Common myeloid progenitor, CD34-positive (primary cell): ENCODE data around the gene SORCS1.

Experiments
- CTCF ChIA-PET: fragments of 350-600 bp; sonication (Branson Sonifier 250); formaldehyde crosslinking; loops from one replicate; lab custom pipeline; 2021; ENCODE audit warnings: antibody characterized with exemption; lab: Charles Lee
- POLR2A ChIA-PET: fragments of 350-600 bp; sonication (Branson Sonifier 250); formaldehyde crosslinking; loops from one replicate; lab custom pipeline; 2021; ENCODE audit warnings: antibody characterized with exemption; lab: Charles Lee
- DNase-seq, 3 donors: peaks; one replicate each; pipeline versions ENCODE4 v3.0.0 to v3.0.0-alpha.2; 2013
- H3K27ac ChIP-seq, 2 experiments: 1 replicate in 1 of 2; 2 replicates in 1 of 2; pipeline ENCODE4 v1.7.0; 2013; ENCODE audit warnings: inconsistent platforms in 2 of 2, low read length in 2 of 2, mild to moderate bottlenecking in 2 of 2, low read depth in 1 of 2, moderate library complexity in 1 of 2; ENCODE audit not compliant: severe bottlenecking in 2 of 2, insufficient read depth in 1 of 2, poor library complexity in 1 of 2
- H3K27me3 ChIP-seq, 5 experiments: replicated peaks in 2 of 5; 1 replicate in 3 of 5; 2 replicates in 2 of 5; pipeline versions ENCODE4 v1.6.1 to v1.7.0; 2013; ENCODE audit warnings: low read length in 4 of 5, mild to moderate bottlenecking in 2 of 5, moderate library complexity in 2 of 5, inconsistent platforms in 1 of 5; ENCODE audit not compliant: insufficient read depth in 5 of 5, control insufficient read depth in 4 of 5
- H3K36me3 ChIP-seq, 4 experiments: 1 replicate in 2 of 4; 2 replicates in 2 of 4; pipeline versions ENCODE4 v1.6.1 to v1.7.0; 2013; ENCODE audit warnings: low read length in 3 of 4, control low read depth in 1 of 4, mild to moderate bottlenecking in 1 of 4; ENCODE audit not compliant: control insufficient read depth in 4 of 4, insufficient read depth in 4 of 4
- H3K4me1 ChIP-seq, 4 experiments: 1 replicate in 3 of 4; 2 replicates in 1 of 4; pipeline versions ENCODE4 v1.6.1 to v1.7.1; 2013; ENCODE audit warnings: low read length in 3 of 4, mild to moderate bottlenecking in 3 of 4, control low read depth in 1 of 4, inconsistent platforms in 1 of 4, moderate library complexity in 1 of 4; ENCODE audit not compliant: control insufficient read depth in 4 of 4, insufficient read depth in 4 of 4; ENCODE audit errors: control extremely low read depth in 1 of 4
- H3K4me3 ChIP-seq, 7 experiments: 1 replicate in 4 of 7; 2 replicates in 3 of 7; pipeline versions ENCODE4 v1.5.1 to v1.7.0; 2013; ENCODE audit warnings: mild to moderate bottlenecking in 7 of 7, low read length in 6 of 7, moderate library complexity in 6 of 7, inconsistent platforms in 2 of 7, low read depth in 2 of 7, control low read depth in 1 of 7; ENCODE audit not compliant: insufficient read depth in 4 of 7, control insufficient read depth in 1 of 7; ENCODE audit errors: extremely low read depth in 1 of 7
- H3K9me3 ChIP-seq, 5 experiments: 1 replicate in 4 of 5; 2 replicates in 1 of 5; pipeline versions ENCODE4 v1.6.1 to v1.7.1; 2013; ENCODE audit warnings: low read length in 4 of 5, mild to moderate bottlenecking in 2 of 5, inconsistent platforms in 1 of 5, low read depth in 1 of 5, moderate library complexity in 1 of 5; ENCODE audit not compliant: control insufficient read depth in 4 of 5, insufficient read depth in 2 of 5; ENCODE audit errors: control extremely low read depth in 1 of 5
- WGBS: methylation state at CpG from one replicate; pipeline ENCODE4 v1.1.5; 2013; ENCODE audit not compliant: insufficient coverage; 5-methylcytosine and 5-hydroxymethylcytosine counted together

Gene SORCS1

DNA sequence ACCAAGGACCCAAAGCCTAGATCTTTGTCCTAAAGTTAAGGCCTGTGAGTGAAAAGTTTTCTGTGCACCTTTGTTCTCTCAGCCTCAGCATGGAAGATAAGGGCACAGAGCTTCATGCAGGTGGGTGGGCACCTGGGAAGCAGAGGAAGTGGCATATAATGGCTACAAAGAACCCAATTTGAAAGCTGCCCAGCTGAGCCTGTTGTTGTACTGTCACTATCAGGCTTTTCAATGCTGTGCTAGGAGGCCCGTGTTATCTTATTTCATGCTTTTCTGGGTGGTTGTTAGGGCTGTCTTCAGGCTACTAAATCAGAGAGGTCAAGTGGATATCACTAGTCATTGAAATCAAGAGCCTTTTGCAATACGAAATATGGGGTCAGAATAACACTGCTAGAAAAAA lies 443.8 kb downstream of the SORCS1 start:
- no peaks in the 10 kb centered on the region for H3K9me3 ChIP-seq
- CTCF ChIA-PET: interaction anchor here (0.8 kb wide), 1 partner anchor 9 kb away, joined by 3 read pairs; no protein-coding TSS in a partner anchor
- H3K36me3 ChIP-seq: no peaks in the 10 kb centered on the region
- H3K4me3 ChIP-seq: no peak overlapping the region
- H3K27ac ChIP-seq: no peak overlapping the region
- WGBS: 100% methylated on average over 2 of the region's 2 CpGs
- H3K27me3 ChIP-seq: peaks cover 0 to 7% (median 0%) of the 10 kb centered on the region in 5 experiments
- no peak for DNase-seq
- POLR2A ChIA-PET: no interaction called here
- H3K4me1 ChIP-seq: no peaks in the 10 kb centered on the region

DNA sequence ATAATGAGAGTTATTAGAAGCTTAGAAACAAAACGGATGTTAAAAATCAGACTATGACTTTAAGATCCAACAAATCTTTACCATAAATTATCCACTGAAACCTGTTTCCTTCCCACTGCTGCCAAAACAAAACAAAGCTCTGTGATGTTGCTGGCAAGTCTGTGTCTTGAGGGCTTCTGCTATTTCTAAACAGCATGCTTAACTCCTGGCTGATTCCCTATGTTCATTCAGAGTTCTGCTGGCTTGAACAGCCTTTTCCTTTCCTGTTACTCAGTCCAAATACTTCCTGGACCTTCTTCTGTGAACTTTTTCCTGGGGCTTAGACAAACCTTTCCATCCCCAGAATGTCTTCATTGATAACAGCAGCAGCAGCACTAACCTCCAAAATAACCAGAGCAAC lies 448.1 kb downstream of the SORCS1 start:
- Histone ChIP-seq H3K36me3 (no peaks in the 10 kb centered on the region), H3K4me3 (no peak overlapping the region), H3K27me3 (peaks cover 0 to 10% (median 2%) of the 10 kb centered on the region in 5 experiments), H3K4me1 (no peaks in the 10 kb centered on the region), H3K27ac (no peak overlapping the region), H3K9me3 (no peaks in the 10 kb centered on the region)
- WGBS: no CpG with 5 or more reads among the region's 1 CpG
- CTCF ChIA-PET: interaction anchor here (1.7 to 4.5 kb wide), 3 partner anchors 8 to 13 kb away, joined by 5 to 19 read pairs (median 6); no protein-coding TSS in a partner anchor
- no peak for DNase-seq
- POLR2A ChIA-PET: no interaction called here

DNA sequence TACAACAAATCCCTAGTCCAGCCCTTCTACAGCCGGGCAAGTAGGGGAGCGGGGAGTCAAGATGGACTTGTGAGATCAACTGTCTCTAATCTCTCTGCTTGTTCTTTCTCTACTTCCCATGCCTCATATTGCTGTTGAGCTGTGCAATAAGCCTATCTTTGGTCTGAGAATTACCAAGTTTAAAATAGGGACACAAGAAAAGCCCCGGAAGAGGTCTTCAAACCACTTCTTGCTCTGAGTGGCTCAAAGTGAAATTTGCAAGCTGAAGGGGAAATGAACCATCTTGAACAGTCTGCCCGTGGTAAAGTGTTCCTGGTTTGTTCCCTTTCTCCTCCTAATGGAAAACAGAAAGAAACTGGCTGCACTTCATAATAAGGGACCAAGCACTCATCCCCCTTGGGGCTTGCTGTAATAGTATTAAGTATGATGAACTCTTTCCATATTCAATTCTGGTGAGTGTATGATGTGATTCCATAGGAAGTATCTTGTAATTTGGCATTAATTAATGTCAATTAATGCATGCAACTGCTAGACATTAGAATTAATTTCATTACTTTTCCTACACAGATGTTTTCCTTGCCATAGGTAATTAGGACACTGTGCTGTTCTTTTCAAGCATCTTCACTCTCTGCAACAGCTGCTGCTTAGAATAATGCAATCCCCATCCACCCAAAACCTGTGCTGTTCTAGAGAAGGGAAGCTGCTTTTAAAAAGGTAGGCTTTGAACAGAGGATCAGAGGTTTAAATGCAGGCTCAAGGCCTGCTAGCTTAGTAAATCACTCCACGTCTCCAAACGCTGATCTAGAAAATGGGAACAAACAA lies 449.6 kb downstream of the SORCS1 start:
- H3K4me3 ChIP-seq: no peak overlapping the region
- no peaks in the 10 kb centered on the region for H3K4me1 ChIP-seq
- ChIA-PET POLR2A (no interaction called here), CTCF (interaction anchor here (4.5 kb wide), 1 partner anchor 9 kb away, joined by 19 read pairs; no protein-coding TSS in a partner anchor)
- H3K27ac ChIP-seq: no peak overlapping the region
- H3K9me3 ChIP-seq: no peaks in the 10 kb centered on the region
- no peak for DNase-seq
- peaks cover 0 to 9% (median 2%) of the 10 kb centered on the region in 5 experiments for H3K27me3 ChIP-seq
- WGBS: 81% methylated on average over 4 of the region's 6 CpGs
- H3K36me3 ChIP-seq: no peaks in the 10 kb centered on the region

DNA sequence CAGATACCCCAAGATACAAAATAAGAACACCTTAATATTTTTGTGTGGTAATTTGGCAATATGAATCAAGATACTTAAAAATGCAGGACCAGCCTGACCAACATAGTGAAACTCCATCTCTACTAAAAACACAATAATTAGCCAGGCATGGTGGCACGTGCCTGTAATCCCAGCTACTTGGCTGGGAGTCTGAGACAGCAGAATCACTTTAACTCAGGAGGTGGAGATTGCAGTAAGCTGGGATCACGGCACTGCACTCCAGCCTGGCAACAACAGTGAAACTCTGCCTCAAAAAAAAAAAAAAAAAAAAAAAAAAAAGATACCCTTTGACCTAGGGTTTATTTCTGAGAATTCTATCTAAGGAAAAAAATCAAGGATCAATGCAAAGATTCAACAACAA lies 450.7 kb downstream of the SORCS1 start:
- no peaks in the 10 kb centered on the region for H3K4me1 ChIP-seq
- no peak overlapping the region for H3K4me3 ChIP-seq
- POLR2A ChIA-PET: no interaction called here
- no peaks in the 10 kb centered on the region for H3K9me3 ChIP-seq
- DNase-seq: no peak
- no peak overlapping the region for H3K27ac ChIP-seq
- CTCF ChIA-PET: no interaction called here
- H3K36me3 ChIP-seq: no peaks in the 10 kb centered on the region
- 100% methylated on average over 1 of the region's 2 CpGs for WGBS
- peaks cover 0 to 9% (median 2%) of the 10 kb centered on the region in 5 experiments for H3K27me3 ChIP-seq

DNA sequence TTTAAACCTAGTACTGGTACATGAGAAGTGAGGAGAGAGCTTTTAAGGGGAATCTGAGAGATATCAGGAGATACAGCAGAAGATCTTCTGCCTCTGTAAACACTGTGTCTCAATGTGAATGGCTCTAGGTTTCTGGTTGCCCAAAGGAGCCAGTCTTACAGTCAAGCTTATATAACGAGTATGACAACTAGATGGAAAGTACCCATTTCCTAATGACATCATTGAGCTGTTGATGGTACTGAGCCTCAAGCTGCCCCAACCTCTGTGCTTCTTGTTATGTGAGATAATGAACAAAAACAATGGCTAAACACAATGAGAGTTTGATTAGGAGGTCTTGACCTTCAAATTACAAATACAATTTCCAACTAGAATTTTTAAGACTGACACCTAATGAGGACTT lies 451.5 kb downstream of the SORCS1 start:
- ChIA-PET CTCF (interaction anchor here (1.4 kb wide), 1 partner anchor 8 kb away, joined by 3 read pairs; no protein-coding TSS in a partner anchor), POLR2A (no interaction called here)
- H3K36me3 ChIP-seq: no peaks in the 10 kb centered on the region
- WGBS: 71% methylated on average over 1 of the region's 1 CpG
- peaks cover 0 to 9% (median 2%) of the 10 kb centered on the region in 5 experiments for H3K27me3 ChIP-seq
- H3K4me1 ChIP-seq: no peaks in the 10 kb centered on the region
- no peaks in the 10 kb centered on the region for H3K9me3 ChIP-seq
- no peak for DNase-seq
- H3K4me3 ChIP-seq: no peak overlapping the region
- no peak overlapping the region for H3K27ac ChIP-seq

DNA sequence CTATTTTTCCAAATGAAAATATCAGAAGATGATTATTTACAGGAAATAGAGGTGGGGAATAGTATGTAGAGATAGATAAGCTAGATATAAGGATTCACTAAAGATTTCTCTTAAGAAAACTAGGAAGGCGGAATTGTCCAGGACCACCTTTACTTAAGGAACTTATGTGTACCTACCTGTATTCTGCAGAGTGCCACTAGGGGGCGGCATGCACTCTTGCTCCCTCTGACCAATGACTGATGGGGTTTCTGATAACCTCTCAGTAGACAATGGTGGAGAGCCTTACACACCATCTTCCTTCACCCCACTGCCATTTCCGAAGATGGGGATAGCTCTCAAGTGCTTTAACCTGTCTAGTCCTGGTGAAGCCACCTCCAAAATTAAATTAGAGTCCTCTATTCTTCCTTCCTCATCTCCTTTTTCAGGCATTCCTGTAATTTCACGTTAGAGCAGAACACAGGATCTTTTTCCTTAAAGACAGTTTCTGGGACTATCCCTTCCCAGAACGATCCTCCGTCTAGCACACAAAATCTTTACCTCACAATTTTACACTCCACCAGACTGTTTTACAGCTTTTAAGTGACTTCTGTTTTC lies 453.1 kb downstream of the SORCS1 start:
- H3K27ac ChIP-seq: no peak overlapping the region
- DNase-seq: peak; percentile 37 to 59 (median 51)
- H3K9me3 ChIP-seq: no peaks in the 10 kb centered on the region
- no peak overlapping the region for H3K4me3 ChIP-seq
- no peaks in the 10 kb centered on the region for H3K4me1 ChIP-seq
- CTCF ChIA-PET: interaction anchor here (0.8 to 1.4 kb wide), 2 partner anchors 9 to 302 kb away, joined by 3 read pairs; no protein-coding TSS in a partner anchor
- POLR2A ChIA-PET: no interaction called here
- WGBS: 61% methylated on average over 5 of the region's 6 CpGs
- peaks cover 0 to 9% (median 2%) of the 10 kb centered on the region in 5 experiments for H3K27me3 ChIP-seq
- no peaks in the 10 kb centered on the region for H3K36me3 ChIP-seq

DNA sequence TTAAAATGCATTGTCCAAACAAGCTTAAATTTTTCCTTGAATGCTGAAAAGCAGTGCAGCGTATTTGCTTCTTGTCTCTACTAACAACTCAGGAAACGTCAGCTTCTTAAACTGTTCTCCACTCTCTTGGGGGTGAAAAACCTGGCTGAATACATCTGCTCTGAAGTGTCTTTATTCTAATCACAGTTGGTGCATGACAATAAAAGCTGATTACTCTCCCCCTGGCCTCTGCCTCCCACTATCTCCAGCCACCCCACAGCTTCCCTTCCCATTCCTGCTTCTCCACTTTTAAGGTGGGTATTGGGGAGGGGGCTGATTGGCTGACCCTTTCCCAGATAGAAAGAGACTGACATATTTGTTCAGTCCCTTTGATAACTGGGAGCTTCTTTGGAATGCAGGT lies 456.0 kb downstream of the SORCS1 start:
- Histone ChIP-seq H3K27me3 (peaks cover 0 to 7% (median 5%) of the 10 kb centered on the region in 5 experiments), H3K4me1 (no peaks in the 10 kb centered on the region), H3K36me3 (no peaks in the 10 kb centered on the region), H3K4me3 (no peak overlapping the region), H3K9me3 (no peaks in the 10 kb centered on the region), H3K27ac (no peak overlapping the region)
- CTCF ChIA-PET: interaction anchor here (2.1 kb wide), 1 partner anchor 9 kb away, joined by 6 read pairs; no protein-coding TSS in a partner anchor
- DNase-seq: no peak
- POLR2A ChIA-PET: no interaction called here
- 90% methylated on average over 2 of the region's 2 CpGs for WGBS
